ENCODE results near the gene GALNTL6.

DNA sequence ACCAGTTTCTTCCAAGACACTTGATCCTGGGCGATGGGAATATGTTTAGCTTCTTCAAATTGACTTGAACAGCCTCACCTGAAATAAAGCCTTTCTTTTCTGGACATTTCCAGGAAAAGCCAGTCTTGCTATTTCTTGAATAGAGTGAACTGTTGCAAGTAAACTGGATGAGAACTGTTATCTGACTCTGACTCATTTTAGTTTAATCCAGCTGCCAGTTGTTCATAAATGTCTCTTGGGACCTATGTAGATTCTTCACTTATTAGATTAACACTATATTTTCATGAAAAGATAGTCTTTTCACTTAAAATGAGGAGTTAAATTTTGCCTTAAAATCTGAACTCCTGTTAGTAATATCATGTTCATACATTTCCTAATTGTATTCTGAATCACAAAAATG lies 740.0 kb downstream of the GALNTL6 start:
- TF ChIP-seq, protein P1, sequence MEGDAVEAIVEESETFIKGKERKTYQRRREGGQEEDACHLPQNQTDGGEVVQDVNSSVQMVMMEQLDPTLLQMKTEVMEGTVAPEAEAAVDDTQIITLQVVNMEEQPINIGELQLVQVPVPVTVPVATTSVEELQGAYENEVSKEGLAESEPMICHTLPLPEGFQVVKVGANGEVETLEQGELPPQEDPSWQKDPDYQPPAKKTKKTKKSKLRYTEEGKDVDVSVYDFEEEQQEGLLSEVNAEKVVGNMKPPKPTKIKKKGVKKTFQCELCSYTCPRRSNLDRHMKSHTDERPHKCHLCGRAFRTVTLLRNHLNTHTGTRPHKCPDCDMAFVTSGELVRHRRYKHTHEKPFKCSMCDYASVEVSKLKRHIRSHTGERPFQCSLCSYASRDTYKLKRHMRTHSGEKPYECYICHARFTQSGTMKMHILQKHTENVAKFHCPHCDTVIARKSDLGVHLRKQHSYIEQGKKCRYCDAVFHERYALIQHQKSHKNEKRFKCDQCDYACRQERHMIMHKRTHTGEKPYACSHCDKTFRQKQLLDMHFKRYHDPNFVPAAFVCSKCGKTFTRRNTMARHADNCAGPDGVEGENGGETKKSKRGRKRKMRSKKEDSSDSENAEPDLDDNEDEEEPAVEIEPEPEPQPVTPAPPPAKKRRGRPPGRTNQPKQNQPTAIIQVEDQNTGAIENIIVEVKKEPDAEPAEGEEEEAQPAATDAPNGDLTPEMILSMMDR (optimal IDR thresholded peaks at IDR 0.05 in 1 of 3, IDR thresholded peaks at IDR 0.05 in 1 of 3, conservative IDR thresholded peaks at IDR 0.05 in 1 of 3; ENCODE audit: extremely low read depth in 1 of 3, insufficient read depth in 2 of 3, low read length in 3 of 3), result no peak
- no peak for TF ChIP-seq EZH2 (IDR thresholded peaks at IDR 0.05; ENCODE audit: low read length)

Measured in keratinocyte (primary cell).